K562 (cell line): ENCODE data around the gene DENND2A. TPM values are rescaled to one million over a fixed set of nuclear protein-coding genes. Genes with fewer than 3 reads are reported as not detected.

Source experiments
- ATAC-seq: fragments of 200-7000 bp; cut with Tn5 transposase; 3 replicates; pipeline ENCODE4 v1.9.1; 2020; ENCODE audit warnings: moderate library complexity
- BruUV-seq: library from RNA; stranded (reverse); fragments of 400-500 nt; replicated peaks from 2 replicates; lab custom pipeline; 2021; lab: Mats Ljungman, UMichigan
- CTCF ChIA-PET: fragments of 300-600 bp; formaldehyde crosslinking; extraction: SDS; loops from one replicate; lab custom pipeline; 2021; ENCODE audit warnings: low intra/inter-chr PET ratio; lab: Yijun Ruan, JAX
- POLR2A ChIA-PET: fragments of 300-600, 350-650 bp; sonication (Branson Sonifier 250); formaldehyde crosslinking; extraction: SDS; loops from one replicate; lab custom pipeline; 2021; ENCODE audit warnings: antibody characterized with exemption, inconsistent platforms; lab: Yijun Ruan, JAX
- DNase-seq, 4 experiments: peaks; one replicate each; pipeline versions ENCODE4 v3.0.0 to v3.0.0-alpha.2; 2011 to 2018; ENCODE audit warnings: low spot score in 3 of 4, mixed read lengths in 3 of 4; ENCODE audit errors: extremely low read depth in 1 of 4
- FAIRE-seq: peaks from 2 replicates; lab custom pipeline; 2011; peaks lifted over from hg19 to GRCh38; lab: Jason Lieb, UNC
- H2AFZ ChIP-seq: 2 replicates; pipeline ENCODE4 v1.6.0; 2011; ENCODE audit warnings: low read depth, low read length, control low read depth, inconsistent platforms
- H3K27ac ChIP-seq: fragments of 200-600 bp; 3 replicates; pipeline ENCODE4 v1.8.0; 2011; ENCODE audit warnings: low read depth, mild to moderate bottlenecking, control low read depth, inconsistent platforms, low read length, moderate library complexity, mixed read lengths; ENCODE audit errors: extremely low read depth
- H3K27me3 ChIP-seq, 2 experiments: fragments of 300-600 bp in 1 of 2; 2 replicates in 1 of 2; 3 replicates in 1 of 2; pipeline versions ENCODE4 v1.6.0 to v1.8.0; 2011; ENCODE audit warnings: inconsistent platforms in 2 of 2, low read length in 2 of 2, mild to moderate bottlenecking in 1 of 2, mixed read lengths in 1 of 2, moderate library complexity in 1 of 2; ENCODE audit not compliant: control insufficient read depth in 2 of 2, insufficient read depth in 2 of 2
- H3K36me3 ChIP-seq: fragments of 300-600 bp; 3 replicates; pipeline ENCODE4 v1.8.0; 2011; ENCODE audit warnings: mild to moderate bottlenecking, low read length, inconsistent platforms; ENCODE audit not compliant: control insufficient read depth, insufficient read depth
- H3K4me1 ChIP-seq, 2 experiments: fragments of 200-600 bp in 1 of 2; replicated peaks in 1 of 2; 2 replicates in 1 of 2; 3 replicates in 1 of 2; pipeline versions ENCODE4 v1.5.1 to v1.8.0; 2011; ENCODE audit warnings: inconsistent platforms in 2 of 2, low read length in 2 of 2, mild to moderate bottlenecking in 1 of 2, mixed read lengths in 1 of 2, moderate library complexity in 1 of 2; ENCODE audit not compliant: control insufficient read depth in 2 of 2, insufficient read depth in 2 of 2
- H3K4me2 ChIP-seq: 2 replicates; pipeline ENCODE4 v1.6.1; 2011; ENCODE audit warnings: low read length, control low read depth, inconsistent platforms, mixed read lengths; ENCODE audit not compliant: insufficient read depth
- H3K4me3 ChIP-seq: fragments of 200-600 bp; sonication (generic), shearing (Covaris generic); 2 replicates; pipeline ENCODE4 v1.5.1; 2016; ENCODE audit warnings: control low read depth, inconsistent platforms
- H3K79me2 ChIP-seq: fragments of 200-600 bp; 3 replicates; pipeline ENCODE4 v1.8.0; 2011; ENCODE audit warnings: low read length, inconsistent platforms; ENCODE audit not compliant: control insufficient read depth, insufficient read depth
- H3K9ac ChIP-seq, 2 experiments: 2 replicates each; pipeline versions ENCODE4 v1.6.0 to v1.6.1; 2011; ENCODE audit warnings: low read depth in 2 of 2, low read length in 2 of 2, control low read depth in 1 of 2, inconsistent platforms in 1 of 2, mild to moderate bottlenecking in 1 of 2, mixed read lengths in 1 of 2; ENCODE audit not compliant: insufficient read depth in 1 of 2
- H3K9me1 ChIP-seq: one replicate; pipeline ENCODE4 v1.6.0; 2011; ENCODE audit warnings: inconsistent platforms, mild to moderate bottlenecking, low read length, moderate library complexity; ENCODE audit not compliant: control insufficient read depth, insufficient read depth
- H3K9me3 ChIP-seq: replicated peaks from 2 replicates; pipeline ENCODE4 v1.5.1; 2011; ENCODE audit warnings: low read depth, low read length, inconsistent platforms; ENCODE audit not compliant: control insufficient read depth, insufficient read depth
- H4K20me1 ChIP-seq: replicated peaks from 2 replicates; pipeline ENCODE4 v1.6.1; 2011; ENCODE audit warnings: low read length, inconsistent platforms, mixed read lengths; ENCODE audit not compliant: control insufficient read depth, insufficient read depth
- ARID1B ChIP-seq: fragments of 450-650 bp; IDR thresholded peaks from 2 replicates; pipeline ENCODE4 v1.6.1; 2016; ENCODE audit warnings: antibody characterized with exemption, mild to moderate bottlenecking, inconsistent platforms
- ARID3A ChIP-seq: IDR thresholded peaks from 2 replicates; pipeline ENCODE4 v1.6.1; 2012; ENCODE audit warnings: low read depth, low read length, improper control_type of control experiment, borderline replicate concordance
- C11orf30 ChIP-seq: fragments of 450-650 bp; IDR thresholded peaks from 2 replicates; pipeline ENCODE4 v1.6.1; 2016; ENCODE audit warnings: low read depth, mild to moderate bottlenecking
- CAMTA2 ChIP-seq: fragments of 250-450 bp; sonication (Bioruptor Pico); conservative IDR thresholded peaks from 2 replicates; pipeline ENCODE4 v1.5.1; 2022
- FOXK2 ChIP-seq, 2 experiments: fragments of 450-650 bp; IDR thresholded peaks in 1 of 2; conservative IDR thresholded peaks in 1 of 2; 2 replicates each; pipeline ENCODE4 v1.6.1; 2016; ENCODE audit warnings: low read depth in 2 of 2, mild to moderate bottlenecking in 1 of 2
- GTF2A2 ChIP-seq: IDR thresholded peaks from 2 replicates; pipeline ENCODE4 v1.6.1; 2016; ENCODE audit warnings: mild to moderate bottlenecking, missing genetic modification characterization, missing compliant biosample characterization
- IRF9 ChIP-seq: fragments of 450-650 bp; IDR thresholded peaks from 2 replicates; pipeline ENCODE4 v1.6.1; 2016; ENCODE audit warnings: missing biosample characterization, missing genetic modification characterization
- KLF13 ChIP-seq: fragments of 450-650 bp; IDR thresholded peaks from 2 replicates; pipeline ENCODE4 v1.6.1; 2016; ENCODE audit warnings: missing genetic modification characterization, low read depth, mild to moderate bottlenecking, missing compliant biosample characterization, moderate library complexity, borderline replicate concordance
- MEF2A ChIP-seq: IDR thresholded peaks from 2 replicates; pipeline ENCODE4 v1.6.1; 2011; ENCODE audit warnings: low read depth, mild to moderate bottlenecking, low read length, moderate library complexity; ENCODE audit not compliant: control insufficient read depth
- XRCC5 ChIP-seq: fragments of 200-400 bp; formaldehyde crosslinking; IDR thresholded peaks from 2 replicates; pipeline ENCODE4 v1.6.1; 2017; ENCODE audit warnings: low read depth, mild to moderate bottlenecking, low read length
- ZNF23 ChIP-seq: fragments of 250-450 bp; sonication (Bioruptor Pico); IDR thresholded peaks from 2 replicates; pipeline ENCODE4 v1.4.0; 2020; ENCODE audit warnings: mild to moderate bottlenecking
- ZNF780A ChIP-seq: fragments of 250-450 bp; sonication (Bioruptor Pico); IDR thresholded peaks from 2 replicates; pipeline ENCODE4 v1.5.0; 2021; ENCODE audit warnings: mild to moderate bottlenecking
- WGBS: fragments of 100-300 bp; shearing (Covaris generic); methylation state at CpG from one replicate; pipeline ENCODE4 v1.1.6; 2016; ENCODE audit warnings: low coverage, mixed read lengths; ENCODE audit not compliant: insufficient coverage; ENCODE audit errors: missing lambda C conversion rate; 5-methylcytosine and 5-hydroxymethylcytosine counted together
- in situ Hi-C: fragments of 300-500 bp; cut with MboI; formaldehyde crosslinking; loops from 4 replicates; pipeline ENCODE4 v1.15.0; 2018; ENCODE audit warnings: inconsistent platforms, mixed read lengths
- intact Hi-C: fragments of 100-400 bp; cut with micrococcal nuclease; formaldehyde crosslinking; loops from 2 replicates; pipeline ENCODE4 v1.14.2; 2022
- polyA plus RNA-seq, 8 experiments: library from polyadenylated mRNA; depleted of rRNA in 4 of 8; stranded (reverse) in 5 of 8; unstranded in 3 of 8; fragments of >200 nt; fragmentation: Nextera tagmentation in 2 of 8; fragmentation: Illumina TruSeq in 1 of 8; extraction: Ambion mirVana in 2 of 8; extraction: Trizol in 1 of 8; gene quantifications; 2 replicates each; pipeline versions ENCODE4 v1.2.1 to v1.2.3, GENCODE V29; 2011 to 2014; ENCODE audit warnings: inconsistent platforms in 1 of 8, missing spikeins in 1 of 8
- total RNA-seq, 7 experiments: library from RNA; depleted of rRNA in 6 of 7; stranded (reverse); fragments of >200 nt in 6 of 7; fragmentation: Illumina TruSeq in 2 of 7; extraction: Trizol in 2 of 7; gene quantifications; 2 replicates each; pipeline versions ENCODE4 v1.2.1 to v1.2.3, GENCODE V29; 2011 to 2021; ENCODE audit warnings: low replicate concordance in 1 of 7
- TF ChIP-seq, protein P1 (sequence below): fragments of 450-650 bp; conservative IDR thresholded peaks from 2 replicates; pipeline ENCODE4 v1.6.1; 2016; ENCODE audit warnings: missing genetic modification characterization, low read depth, mild to moderate bottlenecking, missing compliant biosample characterization, moderate library complexity
- TF ChIP-seq, protein P2 (sequence below): fragments of 450-650 bp; IDR thresholded peaks from 2 replicates; pipeline ENCODE4 v1.7.0; 2016; ENCODE audit warnings: borderline replicate concordance

Gene DENND2A
- total and polyA plus RNA-seq, 9 of the 15 experiments (the other 6 are each of a cell fraction or from before 2014, with no cell fraction given): not detected

GRCh38 chr7:140479062-140479738 lies 161.4 kb downstream of the DENND2A start, which contains the start of gene MKRN1:
TSS of gene MKRN1 (minus strand) at chr7:140479505. CDS start at chr7:140479344, 161 bp downstream.
- POLR2A ChIA-PET: interaction anchor here (0.6 to 4.1 kb wide), 10 partner anchors 9 to 174 kb away, joined by 3 to 44 read pairs (median 4); no protein-coding TSS in a partner anchor
- Histone ChIP-seq H2AFZ (peak within 1 kb of the TSS; percentile 96), H3K9me1 (no peaks in the 10 kb centered on the region), H3K27ac (peak within 1 kb of the TSS; percentile 91), H3K9me3 (no peaks in the 10 kb centered on the region), H3K4me3 (peak within 1 kb of the TSS; percentile 93), H3K4me2 (peak within 1 kb of the TSS; percentile 77), H3K9ac (peak within 1 kb of the TSS; percentile 65 to 97), H3K36me3 (peaks cover 3% of the 10 kb centered on the region; the same call in 1 of the 3 replicates), H4K20me1 (peaks cover 23% of the 10 kb centered on the region), H3K4me1 (peaks cover 12 to 35% of the 10 kb centered on the region in 2 experiments), H3K79me2 (peaks cover 48% of the 10 kb centered on the region), H3K27me3 (no peaks in the 10 kb centered on the region)
- ATAC-seq: peak; percentile 94
- under 1% methylated on average over 56 of the region's 71 CpGs for WGBS
- peak; percentile 95 for FAIRE-seq
- DNase-seq: peak; percentile 99 to 100 (median 100)
- CTCF ChIA-PET: interaction anchor here (0.6 kb wide), 1 partner anchor 9 kb away, joined by 5 read pairs; no protein-coding TSS in a partner anchor
- in situ Hi-C loops (no loop called here), intact Hi-C loops (loop anchor here (1.0 to 5.0 kb wide), 4 partner anchors 9 to 533 kb away; partner anchors contain the start of genes KDM7A and MRPS33)
- no TSS peak for BruUV-seq
- TF ChIP-seq MEF2A: no peak
- TF ChIP-seq GTF2A2 (tag): 0 out of 2 replicates have a peak, but pooled peaks have one; percentile 69
- TF ChIP-seq XRCC5: no peak
- no peak for TF ChIP-seq ZNF23
- TF ChIP-seq IRF9 (tag): no peak
- peak; percentile 79 for TF ChIP-seq C11orf30
- TF ChIP-seq CAMTA2 (CRISPR knock-in tag): no peak
- peak; percentile 15; the same call in 1 of the 2 replicates for TF ChIP-seq ARID3A
- TF ChIP-seq, protein P1, sequence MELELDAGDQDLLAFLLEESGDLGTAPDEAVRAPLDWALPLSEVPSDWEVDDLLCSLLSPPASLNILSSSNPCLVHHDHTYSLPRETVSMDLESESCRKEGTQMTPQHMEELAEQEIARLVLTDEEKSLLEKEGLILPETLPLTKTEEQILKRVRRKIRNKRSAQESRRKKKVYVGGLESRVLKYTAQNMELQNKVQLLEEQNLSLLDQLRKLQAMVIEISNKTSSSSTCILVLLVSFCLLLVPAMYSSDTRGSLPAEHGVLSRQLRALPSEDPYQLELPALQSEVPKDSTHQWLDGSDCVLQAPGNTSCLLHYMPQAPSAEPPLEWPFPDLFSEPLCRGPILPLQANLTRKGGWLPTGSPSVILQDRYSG (tag): no peak
- peak; percentile 98 to 99 for TF ChIP-seq FOXK2 (conservative IDR thresholded peaks at IDR 0.05 in 1 of 2, IDR thresholded peaks at IDR 0.05 in 1 of 2; ENCODE audit: low read depth in 2 of 2)
- no peak for TF ChIP-seq ARID1B
- TF ChIP-seq ZNF780A: no peak
- TF ChIP-seq, protein P2, sequence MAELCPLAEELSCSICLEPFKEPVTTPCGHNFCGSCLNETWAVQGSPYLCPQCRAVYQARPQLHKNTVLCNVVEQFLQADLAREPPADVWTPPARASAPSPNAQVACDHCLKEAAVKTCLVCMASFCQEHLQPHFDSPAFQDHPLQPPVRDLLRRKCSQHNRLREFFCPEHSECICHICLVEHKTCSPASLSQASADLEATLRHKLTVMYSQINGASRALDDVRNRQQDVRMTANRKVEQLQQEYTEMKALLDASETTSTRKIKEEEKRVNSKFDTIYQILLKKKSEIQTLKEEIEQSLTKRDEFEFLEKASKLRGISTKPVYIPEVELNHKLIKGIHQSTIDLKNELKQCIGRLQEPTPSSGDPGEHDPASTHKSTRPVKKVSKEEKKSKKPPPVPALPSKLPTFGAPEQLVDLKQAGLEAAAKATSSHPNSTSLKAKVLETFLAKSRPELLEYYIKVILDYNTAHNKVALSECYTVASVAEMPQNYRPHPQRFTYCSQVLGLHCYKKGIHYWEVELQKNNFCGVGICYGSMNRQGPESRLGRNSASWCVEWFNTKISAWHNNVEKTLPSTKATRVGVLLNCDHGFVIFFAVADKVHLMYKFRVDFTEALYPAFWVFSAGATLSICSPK: no peak
- TF ChIP-seq KLF13: no peak
